SU-DHL-6 (cell line): ENCODE data around the gene SOX15.

ENCODE experiments used
- H2AFZ ChIP-seq: fragments of 200-600 bp; sonication (generic); 2 replicates; pipeline ENCODE4 v1.6.1; 2014; ENCODE audit warnings: low read depth, mild to moderate bottlenecking, moderate library complexity, mixed read lengths, antibody characterized with exemption, low read length; ENCODE audit not compliant: severe bottlenecking
- H3F3A ChIP-seq: fragments of 200-600 bp; shearing (Covaris generic); 2 replicates; pipeline ENCODE4 v1.6.0; 2016; ENCODE audit warnings: antibody characterized with exemption, mild to moderate bottlenecking; ENCODE audit not compliant: insufficient read depth
- H3K27ac ChIP-seq: fragments of 200-600 bp; sonication (generic); 2 replicates; pipeline ENCODE4 v1.5.1; 2016; ENCODE audit warnings: low read depth, mild to moderate bottlenecking, low read length, moderate library complexity, mixed read lengths
- H3K27me3 ChIP-seq: fragments of 200-600 bp; sonication (generic), shearing (Covaris generic); 2 replicates; pipeline ENCODE4 v1.6.0; 2014; ENCODE audit warnings: mild to moderate bottlenecking, low read length
- H3K36me3 ChIP-seq: fragments of 200-600 bp; sonication (generic); 2 replicates; pipeline ENCODE4 v1.6.1; 2014; ENCODE audit warnings: mild to moderate bottlenecking, low read length, mixed read lengths
- H3K4me2 ChIP-seq: fragments of 300-600, 200-600 bp; shearing (Covaris generic), sonication (generic); 2 replicates; pipeline ENCODE4 v1.6.0; 2014; ENCODE audit warnings: low read length, low read depth, mild to moderate bottlenecking; ENCODE audit not compliant: poor library complexity, severe bottlenecking
- H3K4me3 ChIP-seq: fragments of 200-600 bp; sonication (generic); 2 replicates; pipeline ENCODE4 v1.5.1; 2014; ENCODE audit warnings: antibody characterized with exemption, low read length, mild to moderate bottlenecking, mixed read lengths; ENCODE audit not compliant: insufficient read depth, poor library complexity, severe bottlenecking
- H3K79me2 ChIP-seq: fragments of 200-600 bp; sonication (generic); 2 replicates; pipeline ENCODE4 v1.6.1; 2014; ENCODE audit warnings: mild to moderate bottlenecking, low read length, moderate library complexity; ENCODE audit not compliant: insufficient read depth
- H3K9ac ChIP-seq: fragments of 200-600 bp; sonication (generic); 2 replicates; pipeline ENCODE4 v1.7.0; 2014; ENCODE audit warnings: mild to moderate bottlenecking, low read length
- H3K9me2 ChIP-seq: fragments of 200-600 bp; sonication (generic); replicated peaks from 2 replicates; pipeline ENCODE4 v1.6.1; 2014; ENCODE audit warnings: low read length; ENCODE audit not compliant: insufficient read depth
- H3K9me3 ChIP-seq: fragments of 200-600 bp; sonication (generic); 2 replicates; pipeline ENCODE4 v1.6.1; 2014; ENCODE audit warnings: low read length, mixed read lengths; ENCODE audit not compliant: insufficient read depth
- H4K20me1 ChIP-seq: fragments of 200-600 bp; sonication (generic); 2 replicates; pipeline ENCODE4 v1.6.1; 2014; ENCODE audit warnings: low read depth, mild to moderate bottlenecking, antibody characterized with exemption, low read length, moderate library complexity, mixed read lengths
- EZH2phosphoT487 ChIP-seq: fragments of 200-600 bp; sonication (generic), shearing (Covaris generic); conservative IDR thresholded peaks from 2 replicates; pipeline ENCODE4 v1.6.1; 2018; ENCODE audit warnings: mild to moderate bottlenecking, antibody characterized with exemption, low read length, moderate library complexity, mixed read lengths
- TF ChIP-seq, protein P1 (sequence below): fragments of 200-600 bp; sonication (generic); IDR thresholded peaks from one replicate; pipeline ENCODE4 v1.5.1; 2017; ENCODE audit warnings: antibody characterized with exemption, mild to moderate bottlenecking, low read length, moderate library complexity; ENCODE audit not compliant: insufficient read depth, poor library complexity, severe bottlenecking

Gene SOX15

DNA sequence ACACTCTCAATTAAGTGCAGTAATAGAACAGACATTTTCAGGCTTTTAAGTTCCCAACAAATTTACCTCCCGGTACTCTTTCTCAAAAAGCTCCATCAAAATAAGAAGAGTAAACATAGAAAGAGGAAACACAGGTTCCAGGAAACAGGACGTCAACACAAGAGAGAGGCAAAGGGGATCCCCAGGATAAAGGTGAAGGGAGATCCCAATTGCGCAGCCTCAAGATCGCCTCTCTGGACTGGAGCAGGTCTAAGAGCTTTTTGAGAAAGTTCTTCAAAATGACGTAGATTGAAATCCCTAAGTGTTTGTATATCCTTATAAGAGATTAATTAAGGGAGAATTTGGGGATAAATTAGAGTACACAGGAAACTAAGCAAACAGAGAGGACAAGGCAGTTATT is 28.7 kb upstream of the SOX15 start:
- TF ChIP-seq, protein P1, sequence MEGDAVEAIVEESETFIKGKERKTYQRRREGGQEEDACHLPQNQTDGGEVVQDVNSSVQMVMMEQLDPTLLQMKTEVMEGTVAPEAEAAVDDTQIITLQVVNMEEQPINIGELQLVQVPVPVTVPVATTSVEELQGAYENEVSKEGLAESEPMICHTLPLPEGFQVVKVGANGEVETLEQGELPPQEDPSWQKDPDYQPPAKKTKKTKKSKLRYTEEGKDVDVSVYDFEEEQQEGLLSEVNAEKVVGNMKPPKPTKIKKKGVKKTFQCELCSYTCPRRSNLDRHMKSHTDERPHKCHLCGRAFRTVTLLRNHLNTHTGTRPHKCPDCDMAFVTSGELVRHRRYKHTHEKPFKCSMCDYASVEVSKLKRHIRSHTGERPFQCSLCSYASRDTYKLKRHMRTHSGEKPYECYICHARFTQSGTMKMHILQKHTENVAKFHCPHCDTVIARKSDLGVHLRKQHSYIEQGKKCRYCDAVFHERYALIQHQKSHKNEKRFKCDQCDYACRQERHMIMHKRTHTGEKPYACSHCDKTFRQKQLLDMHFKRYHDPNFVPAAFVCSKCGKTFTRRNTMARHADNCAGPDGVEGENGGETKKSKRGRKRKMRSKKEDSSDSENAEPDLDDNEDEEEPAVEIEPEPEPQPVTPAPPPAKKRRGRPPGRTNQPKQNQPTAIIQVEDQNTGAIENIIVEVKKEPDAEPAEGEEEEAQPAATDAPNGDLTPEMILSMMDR, result no peak
- TF ChIP-seq EZH2phosphoT487, result no peak
- no peaks in the 10 kb centered on the region for H3F3A ChIP-seq
- H3K4me3 ChIP-seq, result no peak overlapping the region
- H3K27me3 ChIP-seq, result no peaks in the 10 kb centered on the region
- H3K9ac ChIP-seq, result no peak overlapping the region
- H3K79me2 ChIP-seq, result peaks cover 7% of the 10 kb centered on the region
- no peaks in the 10 kb centered on the region for H4K20me1 ChIP-seq
- no peak overlapping the region for H3K27ac ChIP-seq
- no peaks in the 10 kb centered on the region for H3K9me2 ChIP-seq
- H3K9me3 ChIP-seq, result no peaks in the 10 kb centered on the region
- H2AFZ ChIP-seq, result no peak overlapping the region
- H3K4me2 ChIP-seq, result no peak overlapping the region
- H3K36me3 ChIP-seq, result no peaks in the 10 kb centered on the region

GRCh38 chr17:7615265-7615747 is 25.4 kb upstream of the SOX15 start:
- no peaks in the 10 kb centered on the region for H3K27me3 ChIP-seq
- no peaks in the 10 kb centered on the region for H3K36me3 ChIP-seq
- no peaks in the 10 kb centered on the region for H3F3A ChIP-seq
- no peaks in the 10 kb centered on the region for H4K20me1 ChIP-seq
- H3K27ac ChIP-seq, result 0 out of 2 replicates have a peak overlapping the region, but pooled peaks have one; percentile 24
- H3K79me2 ChIP-seq, result peaks cover 39% of the 10 kb centered on the region
- H2AFZ ChIP-seq, result peak overlapping the region; percentile 93
- peak overlapping the region; percentile 63 for H3K4me2 ChIP-seq
- no peaks in the 10 kb centered on the region for H3K9me3 ChIP-seq
- peak overlapping the region; percentile 61 for H3K4me3 ChIP-seq
- H3K9me2 ChIP-seq, result no peaks in the 10 kb centered on the region
- TF ChIP-seq, protein P1, result no peak
- no peak for TF ChIP-seq EZH2phosphoT487
- H3K9ac ChIP-seq, result peak overlapping the region; percentile 59

DNA sequence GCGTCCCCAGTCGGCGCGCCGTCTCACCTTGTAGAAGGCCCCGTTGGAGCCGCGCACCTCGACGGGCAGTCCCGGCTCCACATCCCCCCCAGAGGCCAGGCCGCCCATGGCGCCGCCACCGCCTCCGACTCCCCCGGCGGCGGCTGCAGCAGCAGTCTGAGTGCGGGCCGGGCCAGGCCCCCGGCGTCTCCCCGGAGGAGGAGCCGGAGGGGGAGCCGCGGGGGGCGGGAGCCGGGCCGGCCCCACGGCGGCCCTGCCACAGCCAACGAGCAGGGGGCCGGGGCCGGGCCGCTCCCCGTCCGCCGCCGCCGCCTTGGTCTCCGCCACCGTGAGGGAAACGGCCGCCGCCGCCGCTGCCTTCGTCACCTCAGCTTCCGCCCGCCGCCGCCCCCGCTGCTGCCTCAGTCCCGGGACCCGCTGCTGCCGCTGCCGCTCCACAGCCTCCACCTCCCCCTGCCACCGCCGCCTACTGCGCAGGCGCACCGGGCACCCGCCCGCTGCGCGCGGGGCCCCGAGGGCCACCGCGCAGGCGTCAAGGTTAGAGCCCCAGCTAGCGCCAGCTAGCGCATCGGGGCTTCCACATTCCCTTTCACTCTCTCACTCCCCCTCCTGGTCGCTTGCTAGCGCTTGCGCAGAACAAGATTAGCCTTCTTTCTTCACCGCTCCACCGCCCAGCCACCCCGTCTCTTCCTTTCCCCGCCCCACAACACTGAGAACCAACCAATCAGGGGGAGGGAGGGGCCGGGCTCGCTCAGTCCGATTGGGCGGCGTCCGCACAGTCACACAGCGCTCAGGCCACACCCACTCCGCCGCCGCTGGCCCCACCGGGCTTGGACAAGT is 24.8 kb upstream of the SOX15 start, which contains the start of gene FXR2:
TSS of gene FXR2 (minus strand) at position 473 of the 840 bp plus-strand sequence. CDS start at position 108, 365 bp downstream.
- Histone ChIP-seq H3K9me3 (no peaks in the 10 kb centered on the region), H3K36me3 (no peaks in the 10 kb centered on the region), H3K27ac (peak within 1 kb of the TSS; percentile 52), H3K4me2 (peak within 1 kb of the TSS; percentile 95), H2AFZ (peak within 1 kb of the TSS; percentile 93), H3K9ac (peak within 1 kb of the TSS; percentile 81), H3K79me2 (peaks cover 44% of the 10 kb centered on the region), H4K20me1 (no peaks in the 10 kb centered on the region), H3K4me3 (peak within 1 kb of the TSS; percentile 68), H3K27me3 (no peaks in the 10 kb centered on the region), H3K9me2 (no peaks in the 10 kb centered on the region), H3F3A (no peaks in the 10 kb centered on the region)
- TF ChIP-seq, protein P1, result peak; percentile 67
- no peak for TF ChIP-seq EZH2phosphoT487
